ENCODE results near the gene SNAP25.

The SNAP25 gene

GRCh38 chr20:10271494-10272219 lies 53.0 kb downstream of the SNAP25 start:
- TF ChIP-seq CTCF (IDR thresholded peaks at IDR 0.05; ENCODE audit: low read depth, low read length, missing control alignments): no peak
- DNase-seq (ENCODE audit: extremely low read depth, low read depth): no peak
- no peak overlapping the region for H3K4me3 ChIP-seq (replicated peaks; ENCODE audit: low read depth, low read length)

- TF ChIP-seq CTCF (IDR thresholded peaks at IDR 0.05; ENCODE audit: low read depth, low read length, missing control alignments): no peak
- H3K4me3 ChIP-seq (replicated peaks; ENCODE audit: low read depth, low read length): no peak overlapping the region
- no peak for DNase-seq (ENCODE audit: extremely low read depth, low read depth)
Measured at GRCh38 chr20:10276878-10277580, 58.4 kb downstream of the SNAP25 start.

- TF ChIP-seq CTCF (IDR thresholded peaks at IDR 0.05; ENCODE audit: low read depth, low read length, missing control alignments): no peak
- no peak overlapping the region for H3K4me3 ChIP-seq (replicated peaks; ENCODE audit: low read depth, low read length)
- no peak for DNase-seq (ENCODE audit: extremely low read depth, low read depth)
Measured at GRCh38 chr20:10277616-10278015, 59.0 kb downstream of the SNAP25 start.

- H3K4me3 ChIP-seq (replicated peaks; ENCODE audit: low read depth, low read length): no peak overlapping the region
- no peak for DNase-seq (ENCODE audit: extremely low read depth, low read depth)
- no peak for TF ChIP-seq CTCF (IDR thresholded peaks at IDR 0.05; ENCODE audit: low read depth, low read length, missing control alignments)
Measured at GRCh38 chr20:10278412-10278811, 59.8 kb downstream of the SNAP25 start.

DNA sequence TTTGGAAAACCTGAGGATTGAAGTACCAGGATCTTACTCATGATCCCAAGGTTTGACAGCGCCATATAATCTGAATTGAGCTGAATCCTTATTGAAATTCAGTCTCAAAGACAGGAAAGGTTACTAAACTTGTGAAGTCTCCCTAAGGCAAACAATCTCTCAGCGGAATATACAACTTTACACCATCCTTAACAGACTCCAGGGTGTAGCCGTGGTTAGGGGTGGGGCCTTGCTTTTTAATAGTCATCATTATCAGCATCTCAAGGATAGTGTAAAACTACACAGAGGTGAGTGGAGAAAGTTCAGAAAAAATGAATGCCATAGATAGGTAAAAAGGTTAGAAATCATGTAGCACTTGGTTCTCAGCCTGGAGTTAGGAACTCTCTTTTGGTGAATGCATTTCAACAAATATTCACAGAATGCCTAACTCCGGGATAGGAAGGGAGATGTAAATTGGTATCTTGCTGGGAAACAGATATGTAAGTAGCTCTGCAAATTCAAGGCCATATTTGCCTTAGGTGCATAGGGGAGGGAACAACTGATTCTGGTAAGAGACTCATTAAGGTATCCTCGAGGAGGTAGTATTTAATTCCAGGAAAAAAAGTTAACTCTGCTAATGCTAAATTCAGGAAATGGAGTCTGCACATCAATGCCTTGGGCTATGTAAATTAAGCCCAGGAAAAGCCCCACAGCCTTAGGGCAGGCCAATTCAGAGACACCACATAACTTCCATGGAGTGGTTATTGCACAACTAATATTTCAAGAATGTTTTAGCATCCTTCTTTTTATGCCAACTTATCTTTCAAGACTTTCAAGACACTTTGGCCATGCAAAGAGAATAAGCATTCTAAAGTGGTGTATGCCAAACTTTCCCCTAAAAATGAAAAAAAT lies 61.6 kb downstream of the SNAP25 start:
- TF ChIP-seq CTCF (IDR thresholded peaks at IDR 0.05; ENCODE audit: low read depth, low read length, missing control alignments): no peak
- no peak overlapping the region for H3K4me3 ChIP-seq (replicated peaks; ENCODE audit: low read depth, low read length)
- DNase-seq (ENCODE audit: extremely low read depth, low read depth): no peak

GRCh38 chr20:10281911-10282310 lies 63.3 kb downstream of the SNAP25 start:
- no peak for DNase-seq (ENCODE audit: extremely low read depth, low read depth)
- no peak for TF ChIP-seq CTCF (IDR thresholded peaks at IDR 0.05; ENCODE audit: low read depth, low read length, missing control alignments)
- H3K4me3 ChIP-seq (replicated peaks; ENCODE audit: low read depth, low read length): no peak overlapping the region

Measured in HFF-Myc (cell line).